Calu3 (cell line): ENCODE results near the gene ADCY1. TPM values are rescaled to one million over a fixed set of nuclear protein-coding genes. Genes with fewer than 3 reads are reported as not detected.

ENCODE experiments used
- BruUV-seq: library from RNA; stranded (reverse); fragments of 400-500 nt; replicated peaks from 2 replicates; lab custom pipeline; 2021; lab: Mats Ljungman, UMichigan
- CTCF ChIA-PET: fragments of 300-600 bp; sonication (Branson Sonifier 250); formaldehyde crosslinking; loops from one replicate; lab custom pipeline; 2022; ENCODE audit warnings: antibody characterized with exemption; lab: Charles Lee
- DNase-seq: peaks from one replicate; pipeline ENCODE4 v3.0.0; 2022
- H3K27ac Mint-ChIP-seq: one replicate; pipeline ENCODE4 v1.8.0; 2022; ENCODE audit warnings: mixed read lengths; ENCODE audit not compliant: unreplicated experiment
- H3K27me3 Mint-ChIP-seq: one replicate; pipeline ENCODE4 v1.8.0; 2022; ENCODE audit warnings: mixed read lengths; ENCODE audit not compliant: unreplicated experiment
- H3K36me3 Mint-ChIP-seq: one replicate; pipeline ENCODE4 v1.8.0; 2022; ENCODE audit warnings: mild to moderate bottlenecking, moderate library complexity, mixed read lengths; ENCODE audit not compliant: insufficient read depth, unreplicated experiment
- H3K4me1 Mint-ChIP-seq: one replicate; pipeline ENCODE4 v1.8.0; 2022; ENCODE audit warnings: mild to moderate bottlenecking, low read depth, mixed read lengths; ENCODE audit not compliant: unreplicated experiment
- H3K4me3 Mint-ChIP-seq: one replicate; pipeline ENCODE4 v1.8.0; 2022; ENCODE audit warnings: mild to moderate bottlenecking, low read depth, moderate library complexity, mixed read lengths; ENCODE audit not compliant: unreplicated experiment
- H3K9me3 Mint-ChIP-seq: one replicate; pipeline ENCODE4 v1.8.0; 2022; ENCODE audit warnings: low read depth, mixed read lengths; ENCODE audit not compliant: unreplicated experiment
- intact Hi-C: fragments of 100-400 bp; cut with micrococcal nuclease; formaldehyde crosslinking; loops from one replicate; pipeline ENCODE4 v1.10.0; 2022; ENCODE audit not compliant: unreplicated experiment
- total RNA-seq: library from RNA; stranded (reverse); gene quantifications from 2 replicates; pipeline ENCODE4 v1.2.3, GENCODE V29; 2022
- TF ChIP-seq, protein P1 (sequence below): fragments of 200-600 bp; IDR thresholded peaks from one replicate; pipeline ENCODE4 v1.8.0; 2022; ENCODE audit warnings: antibody characterized with exemption; ENCODE audit not compliant: unreplicated experiment

Gene ADCY1
- total RNA-seq, 1 experiment from 2014 or later = 8.8 TPM

DNA sequence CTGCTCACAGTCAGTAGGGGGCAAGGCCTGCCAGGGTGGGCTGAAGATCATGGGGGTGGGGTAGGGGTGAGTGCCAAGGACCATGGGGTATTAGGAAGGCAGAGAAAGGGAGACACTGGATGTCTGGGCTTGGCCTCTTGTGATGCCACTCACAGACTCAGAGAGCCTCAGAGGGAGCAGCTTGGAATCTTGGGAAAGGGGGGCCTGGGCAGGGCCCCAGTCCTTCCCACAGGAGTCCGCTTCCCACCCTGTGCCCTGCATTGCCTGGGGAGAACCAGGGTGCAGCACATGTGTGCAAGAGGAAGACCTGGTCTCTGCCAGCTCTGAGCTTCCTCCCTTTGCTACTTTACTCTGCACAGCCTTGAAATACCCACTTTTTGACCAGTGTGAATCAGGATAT is 4.3 kb downstream of the ADCY1 start:
- no peak overlapping the region for H3K27ac Mint-ChIP-seq
- no peak for DNase-seq
- H3K36me3 Mint-ChIP-seq = peaks cover 4% of the 10 kb centered on the region
- intact Hi-C loops = loop anchor here (10.0 kb wide), 1 partner anchor 424 kb away; the partner anchor contains the start of gene RAMP3
- CTCF ChIA-PET = interaction anchor here (0.8 kb wide), 1 partner anchor 21 kb away, joined by 3 read pairs; no protein-coding TSS in a partner anchor
- H3K4me1 Mint-ChIP-seq = no peaks in the 10 kb centered on the region
- no peak overlapping the region for H3K4me3 Mint-ChIP-seq
- H3K27me3 Mint-ChIP-seq = peaks cover 77% of the 10 kb centered on the region
- no TSS peak for BruUV-seq
- TF ChIP-seq, protein P1, sequence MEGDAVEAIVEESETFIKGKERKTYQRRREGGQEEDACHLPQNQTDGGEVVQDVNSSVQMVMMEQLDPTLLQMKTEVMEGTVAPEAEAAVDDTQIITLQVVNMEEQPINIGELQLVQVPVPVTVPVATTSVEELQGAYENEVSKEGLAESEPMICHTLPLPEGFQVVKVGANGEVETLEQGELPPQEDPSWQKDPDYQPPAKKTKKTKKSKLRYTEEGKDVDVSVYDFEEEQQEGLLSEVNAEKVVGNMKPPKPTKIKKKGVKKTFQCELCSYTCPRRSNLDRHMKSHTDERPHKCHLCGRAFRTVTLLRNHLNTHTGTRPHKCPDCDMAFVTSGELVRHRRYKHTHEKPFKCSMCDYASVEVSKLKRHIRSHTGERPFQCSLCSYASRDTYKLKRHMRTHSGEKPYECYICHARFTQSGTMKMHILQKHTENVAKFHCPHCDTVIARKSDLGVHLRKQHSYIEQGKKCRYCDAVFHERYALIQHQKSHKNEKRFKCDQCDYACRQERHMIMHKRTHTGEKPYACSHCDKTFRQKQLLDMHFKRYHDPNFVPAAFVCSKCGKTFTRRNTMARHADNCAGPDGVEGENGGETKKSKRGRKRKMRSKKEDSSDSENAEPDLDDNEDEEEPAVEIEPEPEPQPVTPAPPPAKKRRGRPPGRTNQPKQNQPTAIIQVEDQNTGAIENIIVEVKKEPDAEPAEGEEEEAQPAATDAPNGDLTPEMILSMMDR = no peak
- no peaks in the 10 kb centered on the region for H3K9me3 Mint-ChIP-seq

DNA sequence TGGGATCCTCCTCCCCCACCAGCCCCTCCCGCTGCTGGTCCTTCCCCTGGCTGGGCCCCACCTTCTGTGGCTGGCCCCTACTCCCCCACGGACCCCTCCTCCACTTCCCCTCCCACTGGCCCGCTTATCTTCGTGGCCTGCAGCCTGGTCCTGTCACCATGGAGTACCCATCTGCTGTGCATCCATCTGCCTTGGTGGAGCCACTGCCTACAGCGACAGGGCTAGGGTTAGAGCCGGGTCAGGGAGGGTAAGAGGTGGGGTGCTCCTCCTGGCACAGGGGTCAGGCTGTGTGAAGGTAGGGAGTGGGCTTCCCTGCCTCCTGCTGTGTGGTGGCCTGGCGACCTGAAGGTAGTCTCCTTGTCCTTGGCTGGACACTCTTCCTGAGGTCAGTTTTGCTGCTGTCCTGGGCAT is 5.2 kb downstream of the ADCY1 start:
- no peaks in the 10 kb centered on the region for H3K9me3 Mint-ChIP-seq
- no TSS peak for BruUV-seq
- intact Hi-C loops = loop anchor here (10.0 kb wide), 1 partner anchor 425 kb away; the partner anchor contains the start of gene RAMP3
- TF ChIP-seq, protein P1 = no peak
- no peak overlapping the region for H3K27ac Mint-ChIP-seq
- H3K27me3 Mint-ChIP-seq = peaks cover 71% of the 10 kb centered on the region
- no peaks in the 10 kb centered on the region for H3K36me3 Mint-ChIP-seq
- DNase-seq = no peak
- no peaks in the 10 kb centered on the region for H3K4me1 Mint-ChIP-seq
- no peak overlapping the region for H3K4me3 Mint-ChIP-seq
- CTCF ChIA-PET = interaction anchor here (0.8 kb wide), 1 partner anchor 22 kb away, joined by 3 read pairs; no protein-coding TSS in a partner anchor

DNA sequence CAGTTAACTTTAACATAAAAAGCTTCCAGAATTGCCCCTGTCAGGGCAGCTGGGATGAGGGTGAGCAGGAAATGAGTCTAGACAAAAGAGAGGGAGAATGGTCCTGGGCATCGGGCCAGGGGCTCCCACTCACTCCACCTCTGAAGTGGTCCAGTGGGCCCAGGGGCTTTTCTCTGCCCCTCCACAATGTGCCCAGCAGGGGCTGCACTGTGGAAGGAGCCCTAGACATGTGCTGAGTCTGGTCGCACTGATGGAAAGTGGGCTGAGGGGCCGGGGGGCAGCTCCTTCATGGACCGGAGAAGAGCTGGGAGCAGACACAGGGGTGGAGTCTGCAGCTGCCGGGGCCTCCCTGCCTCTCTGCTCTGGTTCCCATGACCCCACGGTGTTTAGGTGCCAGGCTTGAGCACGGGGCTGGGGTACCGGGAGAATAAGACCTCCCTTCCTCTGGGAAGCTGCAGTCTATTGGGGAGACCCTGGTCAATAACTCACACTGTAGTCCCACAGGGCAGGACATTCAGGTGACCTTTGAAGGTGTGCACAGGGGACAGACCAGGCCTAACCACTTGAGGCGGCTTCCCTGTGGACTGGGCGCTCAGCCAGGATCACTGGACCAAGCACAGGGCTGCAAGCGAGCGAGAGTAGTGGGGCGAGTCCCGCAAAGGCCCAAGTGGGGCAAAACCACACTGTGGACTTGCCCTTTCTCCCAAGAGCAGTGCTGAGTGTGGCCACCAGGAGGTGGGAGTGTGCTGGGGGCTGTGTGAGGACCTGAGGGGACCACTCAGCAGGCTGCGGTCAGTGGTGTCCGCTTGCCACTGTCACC is 6.1 kb downstream of the ADCY1 start:
- DNase-seq = peak; percentile 28
- H3K27ac Mint-ChIP-seq = no peak overlapping the region
- no peak overlapping the region for H3K4me3 Mint-ChIP-seq
- no peaks in the 10 kb centered on the region for H3K4me1 Mint-ChIP-seq
- H3K27me3 Mint-ChIP-seq = peaks cover 65% of the 10 kb centered on the region
- CTCF ChIA-PET = no interaction called here
- no peaks in the 10 kb centered on the region for H3K36me3 Mint-ChIP-seq
- intact Hi-C loops = no loop called here
- TF ChIP-seq, protein P1 = no peak
- no peaks in the 10 kb centered on the region for H3K9me3 Mint-ChIP-seq
- no TSS peak for BruUV-seq

DNA sequence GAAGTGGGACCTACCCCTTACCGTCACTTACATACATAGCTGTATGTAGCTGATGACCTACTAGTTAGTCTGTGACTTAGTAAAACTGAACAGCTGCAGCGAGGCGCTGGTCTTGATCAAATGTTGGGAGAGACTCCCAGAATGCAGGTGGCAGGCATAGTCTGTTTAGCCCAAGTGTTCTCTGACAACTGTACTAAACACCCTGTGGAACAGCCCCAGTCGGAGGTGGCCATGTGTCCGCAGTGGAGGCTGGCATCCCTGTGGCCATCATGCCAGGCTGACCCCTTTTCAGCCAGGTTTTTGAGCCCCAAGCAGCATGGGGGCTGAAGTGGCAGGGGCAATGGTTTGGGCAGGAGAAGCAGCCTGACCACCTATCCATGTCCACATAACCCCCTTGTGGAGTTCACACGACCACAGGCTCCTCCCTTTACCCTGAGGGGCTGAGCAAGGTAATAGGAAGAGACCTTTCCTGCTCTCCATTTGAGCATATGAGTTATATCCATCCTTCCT is 7.2 kb downstream of the ADCY1 start:
- BruUV-seq = no TSS peak
- no peaks in the 10 kb centered on the region for H3K36me3 Mint-ChIP-seq

More for the DNA sequence above, 7.2 kb downstream of the ADCY1 start:
- H3K27me3 Mint-ChIP-seq = peaks cover 55% of the 10 kb centered on the region
- DNase-seq = no peak
- intact Hi-C loops = no loop called here
- H3K9me3 Mint-ChIP-seq = no peaks in the 10 kb centered on the region
- no peak overlapping the region for H3K4me3 Mint-ChIP-seq
- H3K27ac Mint-ChIP-seq = no peak overlapping the region
- TF ChIP-seq, protein P1 = no peak
- no peaks in the 10 kb centered on the region for H3K4me1 Mint-ChIP-seq
- CTCF ChIA-PET = no interaction called here
